ENCODE measurements around the gene PNMA6E. TPM values are rescaled to one million over a fixed set of nuclear protein-coding genes. Genes with fewer than 3 reads are reported as not detected.

PNMA6E gene
- total RNA-seq, 1 donor from 2014 or later, result not detected

- no peak for DNase-seq (ENCODE audit: low read depth, low spot score)
Observed at GRCh38 chrX:153435845-153436244, 34.7 kb upstream of the PNMA6E start.

- no peak for DNase-seq (ENCODE audit: low read depth, low spot score)
Observed at GRCh38 chrX:153434801-153435200, 33.7 kb upstream of the PNMA6E start.

DNA sequence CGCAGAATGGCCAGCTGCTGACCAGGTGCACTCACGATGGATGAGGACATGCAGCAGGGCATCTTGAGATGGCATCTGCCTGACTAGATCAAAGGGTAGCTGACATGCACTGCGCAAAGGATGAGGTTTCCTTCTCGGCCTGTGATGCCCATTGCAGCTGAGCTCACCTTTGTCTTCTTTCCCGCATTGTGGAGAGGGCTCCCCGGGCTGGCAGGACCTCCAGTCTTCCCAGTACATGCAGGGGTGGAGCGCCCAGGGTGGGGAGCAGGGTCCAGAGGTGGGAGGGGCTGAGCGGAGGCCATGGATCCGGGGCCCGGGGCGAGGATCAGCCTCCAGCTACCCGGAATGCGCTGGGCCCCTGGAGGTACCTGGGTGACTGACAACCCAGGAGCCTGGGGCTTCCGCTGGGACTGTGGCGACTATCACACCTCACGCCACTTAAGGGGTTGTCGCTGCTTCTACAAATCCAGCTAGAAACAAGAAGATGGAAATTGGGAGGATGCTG, 32.7 kb upstream of the PNMA6E start:
- DNase-seq (ENCODE audit: low read depth, low spot score), result no peak

GRCh38 chrX:153433161-153433680, 32.1 kb upstream of the PNMA6E start:
- DNase-seq (ENCODE audit: low read depth, low spot score), result no peak

DNA sequence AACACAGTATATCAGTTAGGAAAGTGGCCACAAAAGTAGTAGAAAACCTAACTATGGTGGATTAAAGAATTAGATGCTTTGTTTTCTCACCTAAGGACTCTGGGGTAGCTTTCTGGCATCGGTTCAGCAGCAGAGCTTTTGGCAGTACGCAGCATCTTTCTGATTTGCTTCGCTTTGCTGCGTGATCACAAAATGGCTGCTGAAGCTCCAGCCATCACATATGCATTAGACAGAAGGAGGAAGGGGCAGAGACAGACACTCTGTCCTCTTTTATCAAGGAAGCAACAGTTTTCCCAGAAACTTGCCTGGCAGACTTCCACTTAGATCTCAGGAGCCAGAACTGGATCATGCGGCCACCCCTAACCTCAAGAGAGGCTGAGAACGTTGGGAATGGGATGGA, 29.6 kb upstream of the PNMA6E start:
- no peak for DNase-seq (ENCODE audit: low read depth, low spot score)

DNA sequence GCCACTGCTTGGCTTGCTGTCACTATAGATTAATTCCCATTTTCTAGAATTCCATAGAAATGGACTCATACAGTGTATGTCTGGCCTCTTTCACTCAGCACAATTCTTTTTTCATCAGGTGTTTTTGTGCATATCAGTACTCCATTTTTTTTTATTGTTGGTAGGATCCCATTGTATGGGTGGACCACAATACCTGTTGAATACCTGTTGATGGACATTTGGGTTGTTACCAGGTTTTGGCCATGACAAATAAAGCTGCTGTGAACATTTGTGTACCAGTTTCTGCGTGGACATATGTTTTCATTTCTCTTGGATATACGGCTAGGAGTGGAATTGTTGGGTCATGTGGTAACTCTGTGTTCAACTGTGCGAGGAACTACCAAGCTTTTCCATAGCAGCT, 25.1 kb upstream of the PNMA6E start:
- DNase-seq (ENCODE audit: low read depth, low spot score), result no peak

DNA sequence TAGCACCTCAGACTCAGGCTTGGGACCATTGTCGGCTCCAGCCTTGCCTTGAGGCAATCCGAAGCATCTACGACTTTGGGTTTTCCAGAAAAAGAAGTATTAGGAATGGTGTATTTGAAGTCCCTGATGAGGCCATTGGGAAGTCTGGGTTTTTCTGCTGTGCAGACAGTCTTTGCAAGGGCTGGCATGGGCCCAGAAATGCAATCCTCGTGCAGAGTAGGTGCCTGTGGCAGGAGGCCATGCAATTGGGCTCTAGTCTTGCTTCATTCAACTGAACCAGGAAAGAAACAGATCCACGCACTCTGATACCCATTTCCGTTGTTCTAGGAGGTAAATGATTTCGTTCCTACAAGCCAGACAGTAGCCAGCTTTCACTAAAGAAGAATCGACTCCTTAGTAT, 22.5 kb upstream of the PNMA6E start:
- DNase-seq (ENCODE audit: low read depth, low spot score), result no peak

- no peak for DNase-seq (ENCODE audit: low read depth, low spot score)
Observed at GRCh38 chrX:153421856-153422255, 20.7 kb upstream of the PNMA6E start.

GRCh38 chrX:153420851-153421599, 19.9 kb upstream of the PNMA6E start:
- DNase-seq (ENCODE audit: low read depth, low spot score), result no peak

DNA sequence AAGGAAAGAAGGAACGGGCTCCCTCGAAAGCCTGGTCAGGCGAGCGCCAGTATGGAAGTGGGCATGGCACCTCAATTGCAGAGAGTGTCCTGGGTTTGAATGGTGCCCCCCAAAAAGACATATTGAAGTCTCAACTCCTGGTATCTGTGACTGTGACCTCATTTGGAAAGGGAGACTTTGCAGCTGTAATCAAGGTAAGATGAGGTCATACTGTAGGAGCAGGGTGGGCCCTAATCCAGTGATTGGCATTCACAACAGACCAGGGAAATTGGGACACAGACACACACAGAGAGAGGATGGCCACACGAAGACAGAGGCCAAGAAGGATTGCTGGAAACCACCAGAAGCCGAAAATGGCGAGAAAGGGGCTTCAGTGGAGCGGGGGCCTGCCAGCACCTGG, 16.5 kb upstream of the PNMA6E start:
- DNase-seq (ENCODE audit: low read depth, low spot score), result no peak

GRCh38 chrX:153416781-153417450, 15.8 kb upstream of the PNMA6E start:
- DNase-seq (ENCODE audit: low read depth, low spot score), result no peak

GRCh38 chrX:153414856-153415510, 13.8 kb upstream of the PNMA6E start:
- no peak for DNase-seq (ENCODE audit: low read depth, low spot score)

DNA sequence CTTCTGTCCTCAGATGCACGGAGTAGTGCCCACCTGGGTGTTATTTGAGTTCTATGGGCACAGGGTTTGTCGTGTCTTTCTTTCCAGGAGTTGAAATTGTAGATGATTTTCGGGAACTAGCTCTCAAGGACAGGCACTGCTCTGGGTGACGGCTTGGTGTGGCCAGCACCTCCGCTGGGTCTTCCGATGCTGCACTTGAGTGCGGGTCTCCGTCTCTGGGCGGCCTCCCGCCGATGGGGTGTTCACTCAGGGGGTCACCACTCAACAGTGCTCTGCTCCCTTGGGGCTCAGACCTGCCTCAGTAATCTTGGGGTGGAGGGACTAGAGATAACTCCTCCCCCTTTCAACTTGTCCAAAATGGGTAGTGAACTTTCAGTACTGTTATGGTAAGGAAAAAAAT, 12.6 kb upstream of the PNMA6E start:
- DNase-seq (ENCODE audit: low read depth, low spot score), result no peak

GRCh38 chrX:153412746-153413720, 11.9 kb upstream of the PNMA6E start:
- no peak for DNase-seq (ENCODE audit: low read depth, low spot score)

DNA sequence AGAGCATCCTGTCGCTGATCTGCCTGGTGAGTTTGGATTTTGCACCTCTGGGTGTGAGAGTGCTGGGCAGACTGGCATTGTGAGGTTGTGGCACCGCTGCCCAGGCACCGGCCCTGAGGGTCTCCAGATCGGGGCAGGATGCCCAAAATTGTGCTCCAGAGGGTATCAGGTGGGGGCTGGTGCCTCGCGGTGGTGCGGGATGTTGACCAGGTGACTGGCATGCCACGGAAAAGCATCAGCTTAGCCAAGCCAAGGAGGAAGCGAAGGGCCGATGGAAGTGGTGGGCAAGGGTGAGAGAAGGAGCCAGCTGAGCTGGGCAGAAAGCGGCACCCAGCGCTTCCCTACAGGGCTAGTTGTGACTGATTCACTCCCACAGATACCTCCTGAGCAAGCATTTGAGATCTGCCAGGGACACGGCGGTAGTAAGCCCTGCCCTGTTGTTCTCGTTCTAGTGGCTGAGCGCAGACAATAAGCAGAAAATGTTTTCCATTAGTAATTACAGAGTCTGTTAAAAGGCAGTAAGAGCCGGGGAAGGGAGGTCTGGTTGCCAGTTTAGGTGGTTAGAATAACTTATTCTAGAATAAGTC, 10.9 kb upstream of the PNMA6E start:
- DNase-seq (ENCODE audit: low read depth, low spot score), result no peak

DNA sequence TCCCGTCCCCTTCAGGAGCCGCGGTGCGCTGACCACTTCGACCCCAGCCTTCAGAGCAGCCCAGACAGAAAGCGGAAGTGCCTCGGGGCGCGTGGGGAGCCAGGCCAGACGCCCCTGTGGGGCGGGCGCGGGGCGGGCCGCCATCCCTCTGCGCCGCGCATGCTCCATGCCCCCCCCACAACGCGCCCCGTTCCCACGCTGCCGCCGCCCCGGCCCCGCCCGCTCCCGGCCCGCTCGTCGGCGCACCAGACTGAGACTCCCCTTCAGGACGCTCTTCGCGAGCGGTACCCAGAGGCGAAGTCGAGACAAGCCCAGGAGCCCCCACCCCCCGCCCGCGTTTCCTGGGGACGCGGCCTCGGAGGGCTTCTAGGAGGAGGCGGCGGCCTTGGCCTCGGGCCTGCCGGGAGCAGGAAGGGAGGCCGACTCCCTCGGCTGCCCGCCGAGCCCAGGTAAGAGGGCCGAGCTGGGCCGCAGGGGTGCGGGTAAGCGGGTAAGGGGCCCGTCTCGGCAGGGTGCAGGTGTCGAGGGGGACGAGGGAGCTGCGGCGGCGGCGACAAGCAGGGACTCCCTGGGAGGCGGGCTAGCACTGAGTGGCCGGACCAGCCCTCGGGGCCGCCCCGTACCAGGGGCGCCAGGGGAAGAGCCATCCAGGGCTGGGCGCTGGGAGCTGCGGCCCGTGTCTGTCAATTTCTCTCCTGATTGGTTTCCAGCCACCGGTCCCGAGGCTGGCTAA, 10.3 kb upstream of the PNMA6E start, which contains the start of gene ZFP92:
Gene ZFP92 (plus strand): TSS at position 218 of the 733 bp plus-strand sequence. CDS start 6,851 bp downstream, outside the sequence.
- DNase-seq (ENCODE audit: low read depth, low spot score), result no peak

DNA sequence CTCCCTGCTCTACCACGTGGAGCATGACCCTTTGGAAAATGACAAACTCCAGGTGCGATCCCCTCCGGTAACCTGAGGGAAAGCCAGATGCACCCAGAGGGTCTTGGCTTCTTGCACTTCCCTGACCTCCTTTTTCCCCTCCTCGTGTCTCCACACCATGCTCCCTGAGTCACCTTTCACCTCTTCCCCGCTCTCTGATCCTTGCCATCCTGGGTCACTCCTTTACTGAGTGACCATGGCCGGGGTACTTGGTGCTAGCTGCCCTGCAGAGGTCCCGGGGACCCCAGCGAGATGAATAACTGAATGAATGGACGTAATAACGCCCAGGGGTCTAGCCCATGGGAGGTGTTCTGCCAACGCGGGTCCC, 9.7 kb upstream of the PNMA6E start:
- no peak for DNase-seq (ENCODE audit: low read depth, low spot score)

DNA sequence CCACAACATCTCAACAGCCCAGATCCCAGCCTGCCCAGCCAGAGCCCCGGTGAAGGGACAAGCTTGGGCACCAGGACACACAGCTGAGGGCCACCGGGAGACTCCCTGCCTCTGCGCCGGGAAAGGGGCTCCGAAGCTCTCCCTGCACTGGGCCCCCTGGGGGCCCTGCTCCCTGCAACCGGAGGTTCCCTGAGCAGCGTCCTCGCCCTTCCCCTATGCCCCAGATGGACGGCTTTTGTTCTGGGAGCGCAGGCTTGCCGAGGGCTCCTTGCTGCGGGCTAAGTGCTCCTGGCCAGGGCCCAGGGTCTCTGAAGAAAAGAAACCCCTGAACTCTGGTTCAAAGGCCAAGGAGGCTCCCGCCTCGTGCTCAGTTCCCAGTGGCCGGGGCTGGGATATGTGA, 9.2 kb upstream of the PNMA6E start:
- DNase-seq (ENCODE audit: low read depth, low spot score), result no peak

DNA sequence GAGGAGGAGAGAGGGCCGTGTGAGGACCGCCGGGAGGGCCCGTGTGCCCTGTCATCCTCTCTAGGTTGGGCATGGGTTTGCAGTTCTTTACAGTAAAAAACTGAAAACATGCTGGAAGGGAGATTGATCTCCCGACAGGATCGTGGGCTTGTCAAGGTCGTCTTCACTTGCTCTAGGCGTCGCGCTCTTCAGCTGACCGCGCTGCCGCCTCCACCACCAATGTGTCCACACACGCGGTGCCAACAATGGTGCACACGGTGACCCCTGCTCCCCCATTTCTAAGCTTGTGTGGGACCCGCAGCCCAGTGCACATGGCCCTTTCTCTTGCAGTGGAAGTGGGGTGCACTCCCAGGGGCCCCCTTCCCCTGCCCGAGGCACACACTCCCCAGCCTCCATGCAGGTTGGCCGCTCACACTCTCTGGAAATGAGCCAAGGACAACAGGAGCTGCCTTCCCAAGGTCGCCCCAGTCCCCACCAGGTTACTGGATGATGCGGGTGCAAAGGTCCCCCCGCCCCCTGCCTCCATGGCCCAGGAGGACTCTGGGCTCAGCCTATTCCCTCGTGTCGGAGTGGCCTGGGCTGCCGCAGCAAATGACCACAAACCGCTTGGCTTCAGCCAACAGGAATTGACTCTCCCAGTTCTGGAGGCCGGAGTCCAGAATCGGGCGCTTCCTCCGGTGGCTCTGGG, 8.4 kb upstream of the PNMA6E start:
- no peak for DNase-seq (ENCODE audit: low read depth, low spot score)

Data from pulmonary artery endothelial cell (primary cell).